IMR-90 (cell line): Measurements from ENCODE around the gene MLLT3. TPM values are rescaled to one million over a fixed set of nuclear protein-coding genes. Genes with fewer than 3 reads are reported as not detected.

Experiments
- ATAC-seq: fragments of 200-7000 bp; cut with Tn5 transposase; 2 replicates; pipeline ENCODE4 v1.9.1; 2020; ENCODE audit warnings: low read depth, mild to moderate bottlenecking, moderate library complexity
- BruUV-seq: library from RNA; stranded (reverse); fragments of 400-500 nt; replicated peaks from 2 replicates; lab custom pipeline; 2021; lab: Mats Ljungman, UMichigan
- CTCF ChIA-PET: fragments of 300-600 bp; formaldehyde crosslinking; extraction: SDS; loops from one replicate; lab custom pipeline; 2021; ENCODE audit warnings: antibody characterized with exemption; lab: Yijun Ruan, JAX
- POLR2A ChIA-PET: fragments of 300-600 bp; sonication (Branson Sonifier 250); formaldehyde crosslinking; loops from one replicate; lab custom pipeline; 2022; ENCODE audit warnings: antibody characterized with exemption; ENCODE audit not compliant: unreplicated experiment; lab: Charles Lee
- DNase-seq: peaks from one replicate; pipeline ENCODE4 v3.0.0; 2013
- H2AFZ ChIP-seq: replicated peaks from 2 replicates; pipeline ENCODE3; 2013; ENCODE audit warnings: low read length, mild to moderate bottlenecking; ENCODE audit not compliant: poor library complexity
- H2AK5ac ChIP-seq: 2 replicates; pipeline ENCODE4 v1.6.1; 2013; ENCODE audit warnings: low read depth, low read length, inconsistent platforms
- H2AK9ac ChIP-seq: replicated peaks from 2 replicates; pipeline ENCODE3; 2013; ENCODE audit warnings: mild to moderate bottlenecking, low read depth, low read length, moderate library complexity; ENCODE audit not compliant: poor library complexity
- H2BK120ac ChIP-seq: 2 replicates; pipeline ENCODE4 v1.6.1; 2013; ENCODE audit warnings: low read depth, low read length, inconsistent platforms
- H2BK15ac ChIP-seq: 3 replicates; pipeline ENCODE4 v1.6.1; 2013; ENCODE audit warnings: low read depth, low read length, inconsistent platforms
- H2BK20ac ChIP-seq: 2 replicates; pipeline ENCODE4 v1.6.1; 2013; ENCODE audit warnings: low read depth, mild to moderate bottlenecking, inconsistent platforms, low read length, moderate library complexity
- H2BK5ac ChIP-seq: 2 replicates; pipeline ENCODE4 v1.6.1; 2013; ENCODE audit warnings: mild to moderate bottlenecking, low read depth, low read length, inconsistent platforms; ENCODE audit not compliant: poor library complexity, severe bottlenecking
- H3K14ac ChIP-seq: replicated peaks from 2 replicates; pipeline ENCODE4 v1.6.1; 2013; ENCODE audit warnings: low read depth, low read length, inconsistent platforms
- H3K18ac ChIP-seq: 2 replicates; pipeline ENCODE4 v1.6.1; 2013; ENCODE audit warnings: low read depth, low read length, control low read depth
- H3K23ac ChIP-seq: 2 replicates; pipeline ENCODE4 v1.6.1; 2013; ENCODE audit warnings: low read depth, low read length, inconsistent platforms
- H3K27ac ChIP-seq: 2 replicates; pipeline ENCODE4 v1.5.1; 2013; ENCODE audit warnings: mild to moderate bottlenecking, control low read depth, low read length; ENCODE audit not compliant: insufficient read depth
- H3K27me3 ChIP-seq: 2 replicates; pipeline ENCODE4 v1.6.1; 2013; ENCODE audit warnings: low read length; ENCODE audit not compliant: control insufficient read depth, insufficient read depth
- H3K36me3 ChIP-seq: 2 replicates; pipeline ENCODE4 v1.6.1; 2013; ENCODE audit warnings: low read length, mixed read lengths; ENCODE audit not compliant: control insufficient read depth, insufficient read depth
- H3K4ac ChIP-seq: 2 replicates; pipeline ENCODE4 v1.6.1; 2013; ENCODE audit warnings: low read depth, low read length, inconsistent platforms
- H3K4me1 ChIP-seq: 2 replicates; pipeline ENCODE4 v1.6.1; 2013; ENCODE audit warnings: low read length, mixed read lengths; ENCODE audit not compliant: control insufficient read depth, insufficient read depth
- H3K4me2 ChIP-seq: 2 replicates; pipeline ENCODE4 v1.6.1; 2013; ENCODE audit warnings: low read depth, mild to moderate bottlenecking, control low read depth, low read length, moderate library complexity
- H3K4me3 ChIP-seq: 2 replicates; pipeline ENCODE4 v1.5.1; 2013; ENCODE audit warnings: low read depth, mild to moderate bottlenecking, control low read depth, low read length, moderate library complexity; ENCODE audit not compliant: insufficient read depth
- H3K56ac ChIP-seq: 2 replicates; pipeline ENCODE4 v1.6.1; 2013; ENCODE audit warnings: low read length, inconsistent platforms; ENCODE audit not compliant: insufficient read depth; ENCODE audit errors: extremely low read depth
- H3K79me1 ChIP-seq, 2 experiments: 2 replicates each; pipeline ENCODE4 v1.6.1; 2013; ENCODE audit warnings: low read length in 2 of 2, inconsistent platforms in 1 of 2, low read depth in 1 of 2
- H3K9ac ChIP-seq: 2 replicates; pipeline ENCODE4 v1.6.1; 2013; ENCODE audit warnings: low read depth, low read length, control low read depth
- H3K9me1 ChIP-seq: 2 replicates; pipeline ENCODE4 v1.6.1; 2013; ENCODE audit warnings: low read length, inconsistent platforms; ENCODE audit not compliant: insufficient read depth
- H3K9me3 ChIP-seq: 2 replicates; pipeline ENCODE4 v1.6.1; 2013; ENCODE audit warnings: low read length; ENCODE audit not compliant: control insufficient read depth, insufficient read depth
- H4K20me1 ChIP-seq: 2 replicates; pipeline ENCODE4 v1.6.1; 2013; ENCODE audit warnings: low read length, inconsistent platforms; ENCODE audit not compliant: insufficient read depth
- H4K5ac ChIP-seq: 2 replicates; pipeline ENCODE4 v1.6.1; 2013; ENCODE audit warnings: mild to moderate bottlenecking, low read depth, low read length, control low read depth
- H4K8ac ChIP-seq, 2 experiments: 2 replicates each; pipeline ENCODE4 v1.6.1; 2013; ENCODE audit warnings: low read depth in 2 of 2, low read length in 2 of 2, control low read depth in 1 of 2, inconsistent platforms in 1 of 2
- H4K91ac ChIP-seq: 2 replicates; pipeline ENCODE4 v1.6.1; 2013; ENCODE audit warnings: low read depth, low read length, inconsistent platforms; ENCODE audit not compliant: insufficient read depth
- ELK1 ChIP-seq: fragments of 150-350 bp; IDR thresholded peaks from 2 replicates; pipeline ENCODE4 v1.6.1; 2016; ENCODE audit warnings: low read depth, mild to moderate bottlenecking, low read length, moderate library complexity, borderline replicate concordance
- MAFK ChIP-seq: IDR thresholded peaks from 2 replicates; pipeline ENCODE4 v1.6.1; 2012; ENCODE audit warnings: low read depth, low read length, improper control_type of control experiment
- NFE2L2 ChIP-seq: fragments of 150-350 bp; IDR thresholded peaks from 2 replicates; pipeline ENCODE4 v1.6.1; 2016; ENCODE audit warnings: low read depth, mild to moderate bottlenecking, low read length
- POLR2A ChIP-seq: IDR thresholded peaks from 2 replicates; pipeline ENCODE4 v1.6.1; 2012; ENCODE audit warnings: mild to moderate bottlenecking, low read depth, low read length
- RCOR1 ChIP-seq: IDR thresholded peaks from 2 replicates; pipeline ENCODE4 v1.6.1; 2012; ENCODE audit warnings: mild to moderate bottlenecking, low read length, improper control_type of control experiment; ENCODE audit not compliant: insufficient replicate concordance
- SMC3 ChIP-seq: fragments of 150-350 bp; IDR thresholded peaks from 2 replicates; pipeline ENCODE4 v1.6.1; 2016; ENCODE audit warnings: low read depth, mild to moderate bottlenecking, antibody characterized with exemption, low read length, moderate library complexity
- WGBS, 2 experiments: methylation state at CpG; one replicate each; pipeline versions ENCODE4 v1.1.5 to v1.1.7; 2013; ENCODE audit warnings: missing lambda C conversion rate in 2 of 2; ENCODE audit not compliant: insufficient read length in 1 of 2; ENCODE audit errors: extremely low coverage in 2 of 2; 5-methylcytosine and 5-hydroxymethylcytosine counted together
- dilution Hi-C: fragments of 300-500 bp; cut with HindIII; formaldehyde crosslinking; loops from one replicate; pipeline ENCODE4 v1.14.3; 2018; ENCODE audit warnings: low sequenced_read_pairs; ENCODE audit not compliant: unreplicated experiment
- in situ Hi-C: fragments of 300-500 bp; cut with MboI; formaldehyde crosslinking; loops from 3 replicates; pipeline ENCODE4 v1.14.3; 2019; ENCODE audit warnings: low sequenced_read_pairs, inconsistent platforms, mixed read lengths
- intact Hi-C: fragments of 100-400 bp; cut with micrococcal nuclease; formaldehyde crosslinking; loops from 2 replicates; pipeline ENCODE4 v1.10.0; 2022
- polyA plus RNA-seq, 3 experiments: library from polyadenylated mRNA; depleted of rRNA; stranded (reverse); fragments of >200 nt; gene quantifications; 2 replicates each; pipeline ENCODE4 v1.2.3, GENCODE V29; 2012; ENCODE audit warnings: low replicate concordance in 1 of 3
- total RNA-seq: library from RNA; depleted of rRNA; stranded (reverse); fragments of >200 nt; gene quantifications from 2 replicates; pipeline ENCODE4 v1.2.3, GENCODE V29; 2012

Gene MLLT3
- total and polyA plus RNA-seq, 2 of the 4 experiments (the other 2 are of a cell fraction) = 10.4 to 21.1 TPM

- Histone ChIP-seq H3K18ac (no peak overlapping the region), H3K9ac (no peak overlapping the region), H2BK15ac (no peak overlapping the region), H4K91ac (no peak overlapping the region), H2BK20ac (no peak overlapping the region), H3K4ac (no peak overlapping the region), H2BK5ac (no peak overlapping the region), H3K4me3 (no peak overlapping the region), H2AFZ (no peak overlapping the region), H2AK9ac (no peak overlapping the region), H3K4me2 (no peak overlapping the region), H3K9me1 (no peaks in the 10 kb centered on the region), H4K5ac (no peak overlapping the region), H4K8ac (no peak overlapping the region), H3K9me3 (no peaks in the 10 kb centered on the region), H3K27me3 (no peaks in the 10 kb centered on the region), H4K20me1 (peaks cover 3% of the 10 kb centered on the region; the same call in 1 of the 2 replicates), H3K36me3 (no peaks in the 10 kb centered on the region), H3K79me1 (peaks cover 7 to 9% of the 10 kb centered on the region in 2 experiments; a peak in 3 of 4 replicates), H3K4me1 (peaks cover 2% of the 10 kb centered on the region), H3K27ac (no peak overlapping the region), H3K14ac (no peak overlapping the region), H3K56ac (no peak overlapping the region), H3K23ac (no peak overlapping the region), H2BK120ac (no peak overlapping the region), H2AK5ac (no peak overlapping the region)
- ATAC-seq = peak; percentile 37
- intact Hi-C loops (no loop called here), dilution Hi-C loops (no loop called here), in situ Hi-C loops (no loop called here)
- BruUV-seq = no TSS peak
- ChIA-PET CTCF (no interaction called here), POLR2A (no interaction called here)
- WGBS, 2 experiments = 40% methylated on average over 1 of the region's 7 CpGs; no CpG with 5 or more reads in 1 of the 2 experiments
- peak; percentile 53 for DNase-seq
- TF ChIP-seq POLR2A (no peak), MAFK (no peak), RCOR1 (no peak), ELK1 (no peak), SMC3 (no peak), NFE2L2 (no peak)
Measured at GRCh38 chr9:20477940-20478620, 144.2 kb downstream of the MLLT3 start.
